GM19238 (cell line): ENCODE measurements around the gene CCDC157.
A peak's percentile ranks its signal among the peaks of the same experiment; 100 is the strongest.

ENCODE experiments used
- DNase-seq: peaks from one replicate; pipeline ENCODE4 v3.0.0; 2011; ENCODE audit warnings: low spot score; ENCODE audit not compliant: insufficient read length

Gene CCDC157

GRCh38 chr22:30411780-30412179 lies 55.0 kb downstream of the CCDC157 start:
- no peak for DNase-seq

- DNase-seq = no peak
These were observed 56.2 kb downstream of the CCDC157 start for GRCh38 chr22:30413001-30413400.

- DNase-seq = no peak
These were observed 57.1 kb downstream of the CCDC157 start for GRCh38 chr22:30413745-30414524.

- DNase-seq = no peak
These were observed 57.8 kb downstream of the CCDC157 start for GRCh38 chr22:30414525-30415047.

- no peak for DNase-seq
These were observed 59.6 kb downstream of the CCDC157 start for GRCh38 chr22:30416403-30416802.

GRCh38 chr22:30416837-30417236 lies 60.0 kb downstream of the CCDC157 start:
- DNase-seq = no peak

- DNase-seq = no peak
These were observed 63.7 kb downstream of the CCDC157 start for GRCh38 chr22:30420347-30421125.

GRCh38 chr22:30421695-30422480 lies 65.1 kb downstream of the CCDC157 start:
- DNase-seq = no peak

GRCh38 chr22:30422481-30423300 lies 65.9 kb downstream of the CCDC157 start:
- DNase-seq = no peak

GRCh38 chr22:30423301-30423958 lies 66.6 kb downstream of the CCDC157 start:
- peak; percentile 41 for DNase-seq

- DNase-seq = peak; percentile 94
These were observed 67.2 kb downstream of the CCDC157 start for GRCh38 chr22:30423959-30424533.

- DNase-seq = no peak
These were observed 67.9 kb downstream of the CCDC157 start for GRCh38 chr22:30424534-30425326.

GRCh38 chr22:30425327-30425615 lies 68.5 kb downstream of the CCDC157 start:
- DNase-seq = no peak

- peak; percentile 50 for DNase-seq
These were observed 69.0 kb downstream of the CCDC157 start, which contains the start of gene MTFP1 for GRCh38 chr22:30425616-30426387. TSS of gene MTFP1 (plus strand) at chr22:30425768. CDS start at chr22:30425880, 112 bp downstream.
